ENCODE results near the gene OGA.

Gene OGA

DNA sequence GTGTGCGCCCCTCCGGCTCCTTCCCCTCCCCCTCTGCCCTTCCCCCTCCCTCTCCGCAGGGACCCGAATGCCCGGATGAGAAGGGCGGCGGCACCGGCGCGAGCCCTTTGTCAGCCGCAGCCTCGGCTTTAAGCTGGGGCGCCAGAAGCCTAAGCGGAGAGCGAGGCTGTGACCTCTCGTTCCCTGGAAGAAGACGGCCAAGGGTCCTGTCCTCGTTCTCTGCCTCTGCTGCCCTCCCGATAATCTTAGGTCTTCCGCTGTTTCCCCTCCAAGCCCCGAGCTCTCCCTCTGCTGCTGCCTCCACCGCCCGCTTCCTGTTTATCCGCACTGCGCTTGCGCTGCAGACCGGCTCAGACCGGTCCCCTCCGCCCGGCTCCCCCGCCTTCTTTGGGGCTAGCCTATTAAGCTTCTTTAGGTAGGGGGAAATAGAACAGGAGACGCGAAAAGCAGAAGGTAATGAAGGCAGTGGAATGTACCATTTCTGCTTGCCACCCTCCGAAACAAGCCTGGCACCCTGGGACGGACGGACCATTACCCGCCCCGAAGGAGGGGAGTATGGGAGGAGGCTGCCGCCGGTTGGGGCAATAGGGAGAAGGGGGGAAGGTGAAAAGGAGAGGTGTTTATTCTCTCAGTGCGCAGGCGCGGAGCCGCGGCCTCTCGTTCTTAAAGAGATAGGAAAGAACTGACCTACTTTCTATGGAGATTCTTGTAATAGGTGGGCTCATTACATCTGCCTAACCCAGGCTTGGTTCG is at the start of gene OGA:
TSS of gene OGA (minus strand) at position 326 of the 753 bp plus-strand sequence. CDS start 422 bp downstream, outside the sequence.
- DNase-seq: peak; percentile 99

DNA sequence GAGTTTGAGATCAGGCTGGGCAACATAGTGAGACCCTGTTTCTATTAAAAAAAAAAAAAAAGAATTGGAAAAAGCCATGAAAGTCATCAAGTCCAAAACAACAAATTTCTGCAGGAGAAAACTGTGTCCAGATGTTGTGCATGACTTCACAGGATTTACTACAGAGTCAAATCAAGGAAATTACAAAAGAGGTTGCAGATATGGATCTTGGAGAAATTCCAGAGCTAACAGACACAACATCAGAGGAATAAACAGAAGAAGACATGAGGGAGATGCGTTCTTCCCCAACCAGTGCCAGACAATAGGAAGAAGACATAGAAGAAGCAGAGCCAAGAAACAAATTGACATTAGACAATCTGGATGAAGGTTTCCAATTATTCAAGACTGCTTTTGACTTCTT is 49.7 kb upstream of the OGA start:
- DNase-seq: no peak

DNA sequence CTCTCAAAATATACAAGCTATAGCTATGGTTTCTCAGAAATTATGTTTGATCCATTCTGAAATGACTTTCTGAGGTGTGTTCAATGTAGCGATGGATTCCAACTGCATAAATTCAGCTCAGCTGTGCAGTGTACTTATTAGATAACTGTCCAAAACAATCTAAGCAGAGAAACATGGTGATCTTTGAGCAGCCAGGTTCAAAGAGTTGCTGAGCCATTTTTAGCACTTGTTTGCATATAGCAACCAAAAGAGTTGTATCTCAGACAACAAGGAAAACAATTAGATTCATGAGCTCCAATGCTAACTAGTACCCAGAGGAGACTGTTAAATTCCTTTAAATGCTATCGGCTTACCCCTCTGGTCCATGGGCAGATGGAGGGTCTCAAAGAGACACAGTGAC is 41.3 kb upstream of the OGA start:
- DNase-seq: no peak

DNA sequence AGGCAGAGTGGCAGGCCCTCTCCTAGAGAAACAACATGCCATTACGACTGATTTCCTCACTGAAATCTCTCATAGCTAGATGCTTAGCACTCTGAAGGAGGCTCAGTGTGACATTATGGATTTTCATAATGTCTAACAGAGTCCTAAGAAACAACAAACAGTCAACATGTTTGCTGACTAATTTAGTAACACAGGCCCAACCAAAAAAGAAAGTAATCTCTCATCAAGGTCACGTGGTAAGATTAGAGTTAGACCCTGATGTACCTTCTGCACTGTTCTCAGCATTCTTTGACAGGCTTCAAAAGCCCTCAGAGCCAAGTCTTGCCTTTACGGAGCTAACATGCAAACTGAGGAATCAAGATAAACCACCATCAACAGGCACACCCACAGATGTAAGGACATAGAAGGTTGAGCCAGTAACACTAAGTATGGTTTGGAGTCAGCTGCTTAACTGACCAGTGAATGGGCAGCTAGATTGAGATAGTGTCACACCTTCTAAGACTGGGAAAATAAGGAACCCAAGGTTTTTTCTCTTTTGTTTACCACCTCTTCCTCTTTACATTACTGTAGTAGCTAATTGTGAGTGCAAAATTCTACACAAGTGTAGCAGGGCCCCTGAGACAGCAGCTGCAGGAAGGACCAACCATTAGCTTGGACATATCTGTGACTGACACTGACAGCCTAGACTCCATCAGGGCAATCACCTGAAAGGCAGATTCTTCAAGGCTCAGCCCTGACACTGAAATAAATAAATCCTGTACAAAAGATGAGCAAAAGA is 40.7 kb upstream of the OGA start:
- DNase-seq: no peak

DNA sequence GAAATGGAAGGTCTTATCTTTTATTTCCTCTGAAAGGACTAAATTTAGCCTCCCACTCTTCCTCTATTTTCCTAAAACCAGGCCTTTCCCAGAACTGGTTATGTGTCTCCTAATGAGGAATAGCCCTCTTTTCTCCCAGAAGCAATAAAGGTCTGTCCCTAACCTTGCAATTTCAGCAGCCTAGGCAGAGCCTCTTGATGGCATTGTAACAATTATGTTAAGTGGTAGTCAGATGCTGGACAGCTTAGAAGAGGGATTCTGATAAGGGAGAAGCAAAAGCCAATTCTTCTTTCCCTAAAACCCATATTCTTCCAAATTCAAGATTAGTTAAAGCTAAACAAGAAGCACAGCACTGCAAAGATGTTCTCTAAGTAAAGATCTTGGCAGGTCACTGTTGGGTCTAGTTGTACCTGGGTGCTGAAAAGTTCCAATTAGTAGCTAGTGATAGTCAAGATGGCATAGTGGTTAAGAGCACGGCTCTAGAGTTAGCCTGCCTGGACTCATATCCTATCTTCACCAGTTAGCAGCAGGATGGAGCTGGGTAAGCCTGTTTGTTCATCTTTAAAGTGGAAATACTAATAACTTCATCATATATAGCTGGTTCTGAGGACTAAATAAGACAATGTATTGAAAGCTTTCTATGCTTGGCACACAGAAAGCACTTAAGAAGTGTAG is 39.7 kb upstream of the OGA start:
- no peak for DNase-seq

DNA sequence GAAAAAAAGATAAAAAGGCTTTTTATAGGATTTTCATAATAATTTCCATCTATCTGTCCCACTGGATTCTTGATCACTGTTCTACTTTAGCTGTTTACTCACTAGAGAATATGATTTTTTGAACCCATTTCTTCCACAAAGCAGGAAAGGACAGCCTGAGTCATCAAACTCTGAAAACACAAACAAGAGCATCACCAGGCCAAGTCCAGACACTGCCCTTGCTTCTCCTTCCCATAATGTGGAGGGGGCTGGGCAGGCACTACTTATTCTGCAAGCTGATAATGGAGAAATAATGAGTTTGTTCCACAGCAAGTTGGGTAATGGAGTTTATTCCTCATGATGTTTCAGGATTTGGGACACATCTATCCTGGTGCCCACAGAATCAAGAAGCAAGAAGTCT is 38.4 kb upstream of the OGA start:
- DNase-seq: no peak

DNA sequence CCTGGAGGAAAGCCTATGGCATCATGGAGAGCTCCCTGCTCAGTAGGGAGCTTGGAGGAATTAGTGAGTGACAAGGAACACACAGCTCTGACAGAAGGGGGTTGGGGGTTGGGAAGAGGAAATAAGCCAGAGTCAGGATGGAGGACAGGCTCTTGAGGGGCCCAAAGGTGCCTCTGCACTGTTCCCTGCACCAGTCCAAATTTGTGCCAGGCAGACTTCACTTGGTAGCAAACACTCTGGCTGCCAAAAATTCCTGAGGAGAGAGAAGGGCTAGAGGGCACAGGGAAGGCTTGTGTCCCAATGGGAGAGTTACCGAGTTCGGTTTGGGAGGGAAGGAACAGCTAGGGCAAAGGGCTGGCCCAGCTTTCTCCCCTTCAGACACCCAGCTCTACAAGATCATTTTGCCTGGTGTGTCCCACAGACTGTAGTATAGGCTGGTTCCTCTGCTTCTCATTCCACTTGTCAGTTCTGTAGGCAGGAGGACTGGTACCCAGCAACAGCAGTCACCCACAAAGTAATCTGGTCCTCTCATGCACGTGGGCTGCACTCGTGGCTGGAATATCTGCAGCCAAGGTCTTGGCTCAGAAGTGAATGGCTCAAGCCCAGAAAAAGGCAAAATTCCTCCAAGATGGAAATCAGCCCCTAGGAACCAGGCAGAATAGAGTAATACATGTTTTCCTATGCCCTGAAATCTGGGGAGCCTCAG is 33.3 kb upstream of the OGA start:
- no peak for DNase-seq

DNA sequence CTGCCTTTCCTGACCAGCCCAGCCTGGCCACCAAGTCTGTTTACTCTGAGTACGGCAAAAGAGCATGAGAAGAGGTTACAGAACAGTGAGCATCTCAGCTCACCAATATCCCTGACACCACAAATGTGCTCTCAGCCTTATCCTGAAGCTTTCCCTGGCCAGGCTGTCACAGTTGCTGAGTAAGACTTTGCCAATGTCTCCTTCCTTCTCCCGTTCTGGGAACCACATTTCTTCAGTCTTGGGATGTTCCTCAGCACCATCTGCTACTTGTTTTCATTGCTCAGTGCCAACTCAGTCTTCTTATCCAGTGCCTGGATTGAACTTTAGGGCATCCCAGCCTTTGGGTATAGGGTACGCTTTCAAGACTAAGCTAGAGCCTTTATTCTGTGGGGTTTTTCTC is 32.5 kb upstream of the OGA start:
- no peak for DNase-seq

DNA sequence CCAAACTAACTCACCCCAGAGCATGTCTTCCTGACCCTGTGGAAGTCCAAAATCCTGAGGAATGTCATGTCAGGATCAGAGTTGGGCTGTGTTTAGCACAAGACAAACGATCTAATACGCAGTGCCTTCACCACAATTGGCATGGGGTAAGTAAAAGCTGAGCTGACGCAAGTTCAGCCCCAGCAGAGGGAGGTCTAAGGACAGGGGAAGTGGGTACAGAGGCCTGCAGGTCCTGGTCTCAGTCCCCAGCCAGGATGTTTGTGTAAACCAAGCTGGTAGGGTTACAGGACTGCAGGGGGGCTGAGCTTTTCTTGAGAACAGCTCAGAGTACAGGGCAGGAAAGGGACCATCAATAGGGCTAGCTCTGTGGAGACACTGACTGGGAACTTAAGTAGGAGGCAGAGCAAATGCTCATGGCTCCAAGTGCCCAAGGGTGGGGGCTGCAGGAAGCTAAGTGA is 30.7 kb upstream of the OGA start:
- no peak for DNase-seq

DNA sequence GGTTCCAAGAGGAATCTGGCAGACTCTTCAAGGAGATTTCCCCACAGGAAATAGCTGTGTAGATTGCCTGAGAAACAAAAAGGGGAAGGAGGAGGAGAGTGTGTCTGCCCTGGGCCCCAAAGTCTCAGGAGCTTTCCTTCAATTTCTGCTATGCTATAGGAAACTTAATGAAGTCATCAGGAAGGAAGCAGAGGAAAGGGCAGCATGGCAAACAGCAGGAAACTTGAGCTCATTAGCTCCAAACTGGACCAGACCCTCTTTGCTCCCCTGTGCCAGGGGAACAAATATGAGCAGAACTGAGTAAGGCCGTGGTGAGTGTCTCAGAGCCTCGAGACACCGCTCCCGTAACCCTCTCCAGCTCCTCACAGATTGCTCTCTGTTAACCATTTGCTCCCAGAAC is 30.2 kb upstream of the OGA start:
- DNase-seq: no peak

DNA sequence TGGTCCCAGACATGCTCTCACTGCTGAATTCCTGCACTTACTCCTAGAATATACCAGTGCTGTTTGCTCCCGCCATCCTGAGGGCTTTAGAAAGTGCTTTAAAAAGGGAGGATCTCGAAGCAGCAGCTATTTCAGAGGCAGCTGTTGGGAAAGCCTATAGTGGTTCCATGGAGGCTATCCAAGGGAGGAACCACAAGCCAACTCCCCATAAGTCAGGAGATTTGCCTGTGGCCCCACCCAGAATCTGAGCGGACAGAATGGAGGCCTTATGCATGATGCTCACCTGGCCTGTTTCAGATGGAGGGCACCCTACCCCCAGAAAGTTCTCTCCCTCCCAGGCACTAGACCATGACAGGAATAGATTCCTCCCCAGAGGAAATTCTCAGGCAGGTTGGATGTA is 27.6 kb upstream of the OGA start:
- no peak for DNase-seq

DNA sequence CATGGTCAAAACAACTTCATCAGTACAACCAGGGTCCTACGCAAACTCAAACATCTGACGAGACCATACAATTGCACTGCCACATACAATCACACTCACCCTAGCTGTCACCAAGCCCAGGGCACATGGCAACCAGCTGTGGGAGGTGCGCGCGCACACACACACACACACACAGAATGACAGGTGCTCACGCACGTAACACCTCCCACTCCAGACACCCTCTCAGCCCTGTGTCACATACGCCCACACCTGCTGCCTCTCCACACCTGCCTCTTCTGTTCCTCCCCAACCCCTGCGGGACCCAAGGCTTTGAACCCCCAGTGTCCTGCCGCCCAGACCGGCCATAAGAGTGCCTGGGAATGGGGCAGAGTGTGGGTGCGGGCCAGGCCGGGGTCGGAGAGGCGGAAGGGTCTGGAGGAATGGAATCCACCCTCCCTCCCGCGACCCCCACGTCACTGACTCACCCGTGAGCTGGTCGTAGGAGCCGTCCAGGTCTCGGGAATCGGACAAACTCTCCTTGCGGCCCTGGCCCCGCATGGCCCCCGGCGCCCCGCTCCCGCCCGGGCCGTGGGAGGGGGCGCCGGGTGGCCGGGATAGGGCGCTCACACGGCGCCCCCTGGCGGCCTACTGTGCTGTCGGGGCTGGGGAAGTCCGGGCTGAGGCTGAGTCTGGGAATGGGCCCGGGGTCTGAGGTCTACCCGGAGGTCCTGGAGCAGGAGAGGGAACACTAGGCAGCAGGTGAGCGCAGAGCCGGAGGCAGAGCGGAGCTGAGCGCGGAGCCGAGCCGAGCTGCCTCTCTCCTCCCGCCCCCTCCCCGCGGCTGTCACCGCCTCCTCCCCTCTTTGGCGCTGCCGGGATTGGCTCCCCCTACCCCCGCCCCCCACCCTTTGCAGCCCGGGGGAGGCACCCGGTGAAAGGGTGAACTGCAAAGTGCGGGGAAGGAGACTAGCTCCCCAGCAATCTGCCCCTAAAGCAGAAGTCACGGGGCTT is 25.1 kb upstream of the OGA start, which contains the start of gene KCNIP2:
TSS of gene KCNIP2 (minus strand) at position 769 of the 990 bp plus-strand sequence. CDS start at position 537, 232 bp downstream.
- peak; percentile 85 for DNase-seq

DNA sequence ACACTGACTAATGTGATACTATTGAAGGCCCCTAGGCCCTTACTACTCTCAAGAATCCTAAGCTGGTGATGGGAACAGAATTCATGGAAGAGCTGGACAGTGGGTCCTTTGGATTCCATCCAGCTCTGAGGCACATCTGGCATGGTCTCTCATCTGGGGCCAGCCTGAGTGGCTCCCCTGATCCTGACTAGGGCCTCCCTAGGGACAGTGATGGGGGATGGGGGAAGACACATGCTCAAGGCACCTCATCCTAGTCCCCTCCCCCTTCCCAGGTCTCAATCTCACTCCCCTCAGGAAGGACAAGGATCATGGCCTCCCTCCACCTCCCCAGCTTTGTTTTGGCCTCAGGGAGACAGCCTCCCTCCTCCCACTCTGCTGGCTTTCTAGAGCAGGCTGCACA is 23.6 kb upstream of the OGA start:
- DNase-seq: no peak

DNA sequence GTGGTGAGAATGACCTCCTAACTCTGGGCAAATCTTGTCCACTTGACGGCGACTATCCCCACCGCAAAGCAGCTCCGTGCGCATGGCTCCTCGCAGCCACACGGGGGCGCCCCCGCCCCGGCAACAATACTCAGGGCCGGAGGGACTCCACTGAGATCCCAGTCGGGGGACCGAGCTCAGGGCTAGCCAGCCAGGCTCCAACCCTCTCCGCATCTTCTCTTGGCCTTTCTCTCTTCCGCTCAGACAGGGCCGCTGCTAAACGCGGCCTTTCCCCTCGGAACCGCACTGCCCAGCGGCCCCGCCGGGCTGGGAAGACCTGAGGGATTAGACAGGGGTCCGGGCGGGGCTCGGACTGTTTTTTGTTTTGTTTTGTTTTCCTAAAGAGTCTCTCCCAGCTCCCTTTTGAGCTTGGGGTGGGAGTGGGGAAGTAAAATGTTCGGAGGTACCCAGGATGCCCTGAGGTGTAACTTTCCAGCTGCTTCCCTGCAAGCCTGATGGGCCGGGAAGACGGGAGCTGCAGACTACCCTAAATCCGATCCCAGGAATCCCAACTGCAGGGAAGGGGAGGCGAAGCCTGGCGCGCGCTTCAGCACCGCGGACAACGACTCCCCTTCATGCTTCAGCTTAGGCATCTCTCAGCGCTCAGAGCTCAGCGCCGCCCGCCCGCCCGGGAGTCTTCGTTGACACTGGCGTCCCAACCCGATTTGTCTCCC is 22.7 kb upstream of the OGA start:
- DNase-seq: peak; percentile 92

DNA sequence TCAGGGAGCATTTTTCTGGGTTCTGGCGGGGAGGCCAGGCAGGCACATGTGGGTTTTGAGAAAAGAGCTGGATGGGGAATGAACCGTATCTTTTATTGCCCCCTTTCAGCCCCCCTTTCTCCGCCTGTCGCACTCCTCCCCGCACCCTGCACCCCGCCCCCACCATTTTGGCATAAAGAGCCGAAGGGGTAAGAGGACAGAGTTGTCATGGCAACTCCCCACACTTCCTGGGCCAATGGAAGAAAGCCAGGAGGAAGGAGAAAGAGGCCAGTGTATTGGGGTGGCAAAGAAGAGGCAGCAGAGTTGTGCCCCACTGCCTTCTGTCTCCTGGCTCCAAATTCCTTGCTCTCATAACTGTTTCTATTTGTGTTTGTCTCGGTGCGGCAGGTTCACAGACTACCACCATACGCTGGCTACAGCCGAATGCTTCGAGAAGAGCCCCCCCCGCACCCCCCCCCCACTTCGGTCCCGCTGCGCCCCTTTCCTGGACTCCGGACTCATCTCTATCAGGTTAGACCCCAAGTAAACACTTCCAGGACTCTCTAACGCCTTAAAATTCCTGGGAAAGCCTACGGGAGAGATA is 21.9 kb upstream of the OGA start:
- no peak for DNase-seq

DNA sequence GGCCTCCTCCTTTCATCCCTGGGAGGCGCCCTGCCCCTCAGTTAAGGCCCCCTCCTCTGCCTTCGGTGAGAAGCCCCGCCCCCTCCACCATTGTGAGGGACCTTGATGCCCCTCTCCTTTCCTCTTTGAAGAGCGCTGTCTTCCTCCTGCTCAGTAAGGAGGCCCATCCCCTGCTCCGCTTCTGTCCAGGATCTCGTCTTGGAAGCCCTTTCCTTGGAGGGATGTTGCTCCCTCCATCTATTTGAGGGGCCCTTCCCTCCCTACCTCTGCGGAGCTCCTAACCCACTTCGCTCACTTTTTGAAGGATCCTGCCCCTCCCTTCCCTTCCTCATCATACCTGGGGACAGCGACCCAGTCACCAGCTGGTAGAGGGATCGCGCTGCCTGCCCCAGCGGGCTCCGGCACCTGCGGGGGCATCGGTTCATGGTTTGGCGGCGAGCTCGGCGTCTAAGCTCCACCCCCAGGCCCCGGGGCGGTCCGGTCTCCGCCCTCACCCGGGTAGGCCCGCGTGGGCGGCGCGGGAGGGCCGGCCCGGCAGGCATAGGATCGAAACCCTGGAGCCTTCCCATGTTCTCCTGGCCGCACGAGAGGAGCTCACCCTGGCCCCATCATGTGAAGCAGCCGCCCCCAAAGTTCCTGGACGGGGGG is 21.3 kb upstream of the OGA start:
- peak; percentile 90 for DNase-seq

DNA sequence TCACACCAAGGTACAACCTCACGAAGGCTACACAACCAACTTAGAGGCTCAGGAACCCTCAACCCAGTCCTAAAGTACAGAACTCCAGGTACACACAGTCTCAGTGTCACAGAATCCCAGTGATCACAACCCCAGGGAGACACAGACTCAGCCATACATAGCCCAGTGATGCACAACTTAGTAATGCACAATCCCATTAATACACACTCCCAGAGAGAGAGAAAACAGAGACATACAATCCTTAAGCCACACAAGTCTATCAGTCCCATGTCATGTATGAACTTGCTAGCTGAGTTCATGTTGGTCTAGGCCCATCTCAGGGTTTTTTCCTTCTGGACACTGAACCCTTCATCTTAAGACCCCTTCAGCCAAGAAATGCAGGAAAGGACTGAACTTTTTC is 20.8 kb upstream of the OGA start:
- DNase-seq: no peak

DNA sequence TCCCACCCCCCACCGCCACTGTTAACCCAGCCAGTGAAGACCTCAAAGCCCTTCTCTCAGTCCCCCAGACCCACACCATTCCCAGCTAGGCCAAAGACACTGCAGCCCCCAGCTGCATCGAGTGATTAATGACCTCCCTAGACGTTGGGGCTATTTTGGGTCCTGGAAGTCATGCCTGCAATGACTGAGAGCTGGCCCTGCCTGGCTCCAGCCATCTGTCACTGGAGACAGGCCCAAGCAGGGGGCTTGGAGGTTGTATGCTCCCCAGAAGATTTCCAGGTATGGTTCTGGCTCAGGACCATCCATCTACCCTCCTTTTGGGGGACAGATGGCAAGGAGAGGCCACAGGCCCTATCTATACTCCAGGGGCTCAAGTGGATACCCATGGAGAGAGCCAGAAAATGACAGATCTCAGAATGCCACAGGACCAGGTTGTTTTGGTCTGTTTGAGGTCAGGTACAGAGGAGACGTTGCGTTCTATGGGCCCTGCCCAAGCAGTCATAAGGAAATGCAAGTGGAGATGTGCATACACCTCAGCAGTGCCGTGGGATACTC is 20.2 kb upstream of the OGA start:
- no peak for DNase-seq

DNA sequence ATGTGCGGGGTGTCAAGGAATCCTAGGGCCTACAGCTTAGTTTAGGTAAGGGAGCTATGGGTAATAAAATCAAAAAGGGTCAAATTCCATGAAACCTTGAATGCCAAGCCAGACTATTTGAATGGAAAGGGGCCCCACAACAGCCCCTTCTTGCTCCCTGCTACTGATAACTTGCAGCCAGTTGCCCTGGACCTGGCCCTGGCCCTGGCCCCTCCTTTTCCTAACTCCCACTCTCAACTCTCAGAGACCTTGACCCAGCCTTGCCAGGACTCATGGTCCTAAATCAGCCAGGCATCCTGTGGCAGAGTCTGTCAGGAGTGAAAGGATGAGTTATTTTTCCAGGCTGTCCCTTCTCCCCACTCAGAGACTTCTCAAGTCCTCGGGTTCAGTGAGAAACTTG is 19.5 kb upstream of the OGA start:
- DNase-seq: no peak

DNA sequence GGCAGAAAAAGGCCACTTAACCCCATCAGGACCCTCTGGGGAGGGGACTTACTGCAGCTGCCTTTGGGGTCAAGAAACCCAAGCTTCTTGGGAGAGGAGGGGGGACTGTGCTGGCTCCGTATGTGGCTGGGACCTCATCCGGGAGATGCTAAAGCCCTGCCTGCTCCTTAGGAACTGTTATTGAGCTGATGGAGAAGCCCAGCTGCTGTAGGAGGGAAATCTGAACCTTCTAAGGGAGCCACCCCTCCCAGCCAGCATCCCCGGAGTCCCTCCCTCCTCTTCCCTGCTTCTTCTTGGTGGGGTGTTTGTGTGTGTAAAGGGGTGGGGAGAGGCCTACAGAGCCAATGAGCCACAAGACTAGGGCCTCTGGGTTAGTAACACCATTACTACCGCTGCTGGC is 17.1 kb upstream of the OGA start:
- peak; percentile 28 for DNase-seq
